Upper lobe of left lung (tissue), 6 donors: ENCODE measurements around the gene TMEM150A. TPM values are rescaled to one million over a fixed set of nuclear protein-coding genes. Genes with fewer than 3 reads are reported as not detected.

ENCODE experiments used
- ATAC-seq, 2 donors: fragments of 200-7000 bp; cut with Tn5 transposase; one replicate each; pipeline ENCODE4 v1.9.1; 2022; ENCODE audit warnings: mild to moderate bottlenecking in 2 of 2, moderate library complexity in 2 of 2; ENCODE audit not compliant: low FRiP score in 2 of 2
- DNase-seq, 2 donors: peaks; one replicate each; pipeline ENCODE4 v3.0.0-alpha.2; 2019 to 2020
- H3K27ac ChIP-seq, 4 donors: fragments of 200-600 bp; sonication (generic); one replicate each; pipeline ENCODE4 v1.5.1; 2016 to 2019
- H3K27me3 ChIP-seq, 4 donors: fragments of 200-600 bp; sonication (generic); one replicate each; pipeline ENCODE4 v1.5.1; 2017 to 2019
- H3K36me3 ChIP-seq, 4 donors: fragments of 200-600 bp; sonication (generic); one replicate each; pipeline ENCODE4 v1.5.1; 2016 to 2019
- H3K4me1 ChIP-seq, 4 donors: fragments of 200-600 bp; sonication (generic); one replicate each; pipeline ENCODE4 v1.5.1; 2018 to 2019
- H3K4me3 ChIP-seq, 4 donors: fragments of 200-600 bp; sonication (generic); one replicate each; pipeline ENCODE4 v1.5.1; 2017 to 2019; ENCODE audit warnings: mild to moderate bottlenecking in 2 of 4, moderate library complexity in 1 of 4
- H3K9me3 ChIP-seq, 4 donors: fragments of 200-600 bp; sonication (generic); one replicate each; pipeline ENCODE4 v1.5.1; 2018 to 2019
- CTCF ChIP-seq, 6 experiments: fragments of 450-650 bp in 4 of 6; fragments of 200-600 bp in 2 of 6; sonication (generic) in 2 of 6; IDR thresholded peaks; one replicate each; pipeline ENCODE4 v1.5.1; 2016 to 2019; ENCODE audit warnings: antibody characterized with exemption in 6 of 6
- EP300 ChIP-seq, 4 donors: sonication (generic); formaldehyde crosslinking; IDR thresholded peaks; one replicate each; pipeline ENCODE4 v1.5.1; 2017; ENCODE audit warnings: antibody characterized with exemption in 4 of 4, control low read depth in 2 of 4
- POLR2A ChIP-seq, 4 donors: fragments of 450-650 bp; IDR thresholded peaks; one replicate each; pipeline ENCODE4 v1.5.1; 2016 to 2017; ENCODE audit warnings: antibody characterized with exemption in 4 of 4, mild to moderate bottlenecking in 2 of 4
- POLR2AphosphoS5 ChIP-seq, 2 donors: sonication (generic); formaldehyde crosslinking; IDR thresholded peaks; one replicate each; pipeline ENCODE4 v1.5.1; 2017; ENCODE audit warnings: antibody characterized with exemption in 2 of 2
- WGBS, 2 donors: methylation state at CpG; one replicate each; pipeline ENCODE4 v1.1.5; 2017 to 2018; 5-methylcytosine and 5-hydroxymethylcytosine counted together
- total RNA-seq, 6 donors: library from RNA; depleted of rRNA in 4 of 6; stranded (reverse); fragments of >200 nt in 4 of 6; gene quantifications; one replicate each; pipeline versions ENCODE4 v1.1.0 to v1.2.1, GENCODE V29; 2016 to 2021
- donor health status: DM: no; HTN: no; CAD: no; lungs with moderate emphysema.
- donor health status: DM: no; HTN: yes; CAD: no; lungs with severe emphysema.

TMEM150A gene
- total RNA-seq, 6 donors from 2014 or later = 18.9 to 45.8 (median 32.0) TPM

- WGBS, 2 donors = 80 to 85% methylated on average over 9 of the region's 9 CpGs
- H3K27me3 ChIP-seq = no peaks in the 10 kb centered on the region
- DNase-seq (no peak), ATAC-seq (no peak)
- peaks cover 20 to 37% (median 23%) of the 10 kb centered on the region in 4 donors for H3K4me1 ChIP-seq
- H3K27ac ChIP-seq = peak overlapping the region; percentile 20 to 78 (median 71)
- H3K9me3 ChIP-seq = no peaks in the 10 kb centered on the region
- TF ChIP-seq EP300 (IDR thresholded peaks at IDR 0.05) = no peak
- H3K4me3 ChIP-seq = no peak overlapping the region
- H3K36me3 ChIP-seq = peaks cover 20 to 86% (median 55%) of the 10 kb centered on the region in 4 donors
These were observed 47.0 kb upstream of the TMEM150A start for GRCh38 chr2:85649201-85650190.

GRCh38 chr2:85648619-85649018 is 46.1 kb upstream of the TMEM150A start:
- H3K9me3 ChIP-seq = no peaks in the 10 kb centered on the region
- H3K4me1 ChIP-seq = peaks cover 16 to 29% (median 22%) of the 10 kb centered on the region in 4 donors
- no peaks in the 10 kb centered on the region for H3K27me3 ChIP-seq
- ATAC-seq (peak in 1 of 2 donors; percentile 23), DNase-seq (no peak)
- H3K36me3 ChIP-seq = peaks cover 20 to 95% (median 61%) of the 10 kb centered on the region in 4 donors
- no peak for TF ChIP-seq POLR2A (IDR thresholded peaks at IDR 0.05)
- no peak for TF ChIP-seq POLR2AphosphoS5 (IDR thresholded peaks at IDR 0.05)
- TF ChIP-seq EP300 (IDR thresholded peaks at IDR 0.05) = no peak
- TF ChIP-seq CTCF (IDR thresholded peaks at IDR 0.05) = peak in 5 of 6 experiments; percentile 24 to 55 (median 37)
- peak overlapping the region in 3 of 4 donors; percentile 68 to 78 (median 74) for H3K27ac ChIP-seq
- WGBS, 2 donors = 48 to 51% methylated on average over 2 of the region's 2 CpGs
- no peak overlapping the region for H3K4me3 ChIP-seq

GRCh38 chr2:85647823-85648526 is 45.5 kb upstream of the TMEM150A start:
- Histone ChIP-seq H3K27me3 (no peaks in the 10 kb centered on the region), H3K4me1 (peaks cover 13 to 25% (median 20%) of the 10 kb centered on the region in 4 donors), H3K9me3 (no peaks in the 10 kb centered on the region), H3K4me3 (no peak overlapping the region), H3K36me3 (peaks cover 20 to 95% (median 67%) of the 10 kb centered on the region in 4 donors), H3K27ac (peak overlapping the region in 3 of 4 donors; percentile 68 to 78 (median 74))
- DNase-seq (no peak), ATAC-seq (no peak)
- TF ChIP-seq EP300 (IDR thresholded peaks at IDR 0.05) (no peak), POLR2AphosphoS5 (IDR thresholded peaks at IDR 0.05) (no peak), CTCF (IDR thresholded peaks at IDR 0.05) (no peak), POLR2A (IDR thresholded peaks at IDR 0.05) (no peak)
- 74 to 88% methylated on average over 10 of the region's 10 CpGs for WGBS, 2 donors

- H3K4me1 ChIP-seq = peaks cover 10 to 19% (median 14%) of the 10 kb centered on the region in 4 donors
- H3K27ac ChIP-seq = no peak overlapping the region
- ATAC-seq (no peak), DNase-seq (no peak)
- no peaks in the 10 kb centered on the region for H3K9me3 ChIP-seq
- 91 to 96% methylated on average over 2 of the region's 2 CpGs for WGBS, 2 donors
- peaks cover 24 to 100% (median 85%) of the 10 kb centered on the region in 4 donors for H3K36me3 ChIP-seq
- no peak for TF ChIP-seq EP300 (IDR thresholded peaks at IDR 0.05)
- no peak for TF ChIP-seq POLR2A (IDR thresholded peaks at IDR 0.05)
- no peak for TF ChIP-seq POLR2AphosphoS5 (IDR thresholded peaks at IDR 0.05)
- no peaks in the 10 kb centered on the region for H3K27me3 ChIP-seq
- no peak overlapping the region for H3K4me3 ChIP-seq
These were observed 43.7 kb upstream of the TMEM150A start for GRCh38 chr2:85646166-85646565.

- Histone ChIP-seq H3K9me3 (no peaks in the 10 kb centered on the region), H3K27me3 (no peaks in the 10 kb centered on the region), H3K27ac (no peak overlapping the region), H3K4me3 (no peak overlapping the region), H3K4me1 (peaks cover 8 to 19% (median 14%) of the 10 kb centered on the region in 4 donors), H3K36me3 (peaks cover 31 to 100% (median 93%) of the 10 kb centered on the region in 4 donors)
- ATAC-seq = no peak
- no peak for DNase-seq
- 96 to 98% methylated on average over 8 of the region's 8 CpGs for WGBS, 2 donors
- TF ChIP-seq POLR2A (IDR thresholded peaks at IDR 0.05) (no peak), POLR2AphosphoS5 (IDR thresholded peaks at IDR 0.05) (no peak), CTCF (IDR thresholded peaks at IDR 0.05) (no peak), EP300 (IDR thresholded peaks at IDR 0.05) (no peak)
These were observed 42.4 kb upstream of the TMEM150A start for GRCh38 chr2:85644909-85645308.
